Sigmoid colon (tissue), 4 donors: ENCODE data around the gene MAD1L1.

Experiments used
- CTCF ChIP-seq, 4 experiments: fragments of 450-650 bp in 3 of 4; fragments of 200-600 bp in 1 of 4; IDR thresholded peaks; one replicate each; pipeline ENCODE4 v1.5.1; 2016 to 2019; ENCODE audit warnings: antibody characterized with exemption in 4 of 4, mild to moderate bottlenecking in 3 of 4, moderate library complexity in 2 of 4
- EP300 ChIP-seq, 4 donors: sonication (generic); formaldehyde crosslinking; IDR thresholded peaks; one replicate each; pipeline ENCODE4 v1.6.1; 2017; ENCODE audit warnings: antibody characterized with exemption in 4 of 4
- POLR2A ChIP-seq, 2 donors: fragments of 450-650 bp; IDR thresholded peaks; one replicate each; pipeline ENCODE4 v1.6.1; 2016; ENCODE audit warnings: antibody characterized with exemption in 2 of 2, mild to moderate bottlenecking in 2 of 2, moderate library complexity in 2 of 2
- POLR2AphosphoS5 ChIP-seq, 4 donors: sonication (generic); formaldehyde crosslinking; IDR thresholded peaks; one replicate each; pipeline ENCODE4 v1.6.1; 2017; ENCODE audit warnings: antibody characterized with exemption in 4 of 4

- no peak for TF ChIP-seq POLR2A (IDR thresholded peaks at IDR 0.05)
- no peak for TF ChIP-seq EP300 (IDR thresholded peaks at IDR 0.05)
- no peak for TF ChIP-seq CTCF (IDR thresholded peaks at IDR 0.05)
- TF ChIP-seq POLR2AphosphoS5 (IDR thresholded peaks at IDR 0.05), result no peak
Measured at GRCh38 chr7:2186166-2186565, 46.6 kb downstream of the MAD1L1 start.
